Calu3 (cell line): ENCODE results near the gene PPP1R2. TPM values are rescaled to one million over a fixed set of nuclear protein-coding genes. Genes with fewer than 3 reads are reported as not detected.
A peak's percentile ranks its signal among the peaks of the same experiment; 100 is the strongest.
"Not testable (repeated sequence)": the region's sequence is repeated elsewhere in the genome, so short reads cannot be mapped to it uniquely, and the experiment has no call there.

ENCODE experiments used
- Bru-seq: library from RNA; stranded (reverse); fragments of 400-500 nt; gene quantifications from one replicate; lab custom pipeline; 2021; lab: Mats Ljungman, UMichigan
- BruChase-seq, 2 experiments: library from RNA; stranded (reverse); fragments of 400-500 nt; gene quantifications; one replicate each; lab custom pipeline; 2021; lab: Mats Ljungman, UMichigan
- BruUV-seq: library from RNA; stranded (reverse); fragments of 400-500 nt; replicated peaks from 2 replicates; lab custom pipeline; 2021; lab: Mats Ljungman, UMichigan
- CTCF ChIA-PET: fragments of 300-600 bp; sonication (Branson Sonifier 250); formaldehyde crosslinking; loops from one replicate; lab custom pipeline; 2022; ENCODE audit warnings: antibody characterized with exemption; lab: Charles Lee
- DNase-seq: peaks from one replicate; pipeline ENCODE4 v3.0.0; 2022
- H3K27ac Mint-ChIP-seq: one replicate; pipeline ENCODE4 v1.8.0; 2022; ENCODE audit warnings: mixed read lengths; ENCODE audit not compliant: unreplicated experiment
- H3K27me3 Mint-ChIP-seq: one replicate; pipeline ENCODE4 v1.8.0; 2022; ENCODE audit warnings: mixed read lengths; ENCODE audit not compliant: unreplicated experiment
- H3K36me3 Mint-ChIP-seq: one replicate; pipeline ENCODE4 v1.8.0; 2022; ENCODE audit warnings: mild to moderate bottlenecking, moderate library complexity, mixed read lengths; ENCODE audit not compliant: insufficient read depth, unreplicated experiment
- H3K4me1 Mint-ChIP-seq: one replicate; pipeline ENCODE4 v1.8.0; 2022; ENCODE audit warnings: mild to moderate bottlenecking, low read depth, mixed read lengths; ENCODE audit not compliant: unreplicated experiment
- H3K4me3 Mint-ChIP-seq: one replicate; pipeline ENCODE4 v1.8.0; 2022; ENCODE audit warnings: mild to moderate bottlenecking, low read depth, moderate library complexity, mixed read lengths; ENCODE audit not compliant: unreplicated experiment
- H3K9me3 Mint-ChIP-seq: one replicate; pipeline ENCODE4 v1.8.0; 2022; ENCODE audit warnings: low read depth, mixed read lengths; ENCODE audit not compliant: unreplicated experiment
- CTCF ChIP-seq: fragments of 200-600 bp; IDR thresholded peaks from one replicate; pipeline ENCODE4 v1.8.0; 2022; ENCODE audit warnings: antibody characterized with exemption; ENCODE audit not compliant: unreplicated experiment
- intact Hi-C: fragments of 100-400 bp; cut with micrococcal nuclease; formaldehyde crosslinking; loops from one replicate; pipeline ENCODE4 v1.10.0; 2022; ENCODE audit not compliant: unreplicated experiment
- long read RNA-seq: library from polyadenylated mRNA; stranded (forward); transcript quantifications from one replicate; pipeline ENCODE4 v2.0.0, GENCODE V29; 2022
- total RNA-seq: library from RNA; stranded (reverse); gene quantifications from 2 replicates; pipeline ENCODE4 v1.2.3, GENCODE V29; 2022

The PPP1R2 gene
- total RNA-seq (60.6 and 68.2 TPM in 2 replicates), Bru-seq, nascent RNA (percentile 90 among the genes with signal in this experiment), BruChase-seq, experiment 1, labeled RNA remaining after a 6-hour chase (percentile 90 among the genes with signal in this experiment), BruChase-seq, experiment 2, labeled RNA remaining after a 2-hour chase (percentile 82 among the genes with signal in this experiment)
- long read RNA-seq, transcript PPP1R2-206 (6 exons, 3,450 nt) = major isoform, 131 of 150 reads
- long read RNA-seq, partial matches to known transcripts = 0 of 150 reads
- long read RNA-seq, other reads (novel, unspliced or antisense) = 15 of 150 reads

DNA sequence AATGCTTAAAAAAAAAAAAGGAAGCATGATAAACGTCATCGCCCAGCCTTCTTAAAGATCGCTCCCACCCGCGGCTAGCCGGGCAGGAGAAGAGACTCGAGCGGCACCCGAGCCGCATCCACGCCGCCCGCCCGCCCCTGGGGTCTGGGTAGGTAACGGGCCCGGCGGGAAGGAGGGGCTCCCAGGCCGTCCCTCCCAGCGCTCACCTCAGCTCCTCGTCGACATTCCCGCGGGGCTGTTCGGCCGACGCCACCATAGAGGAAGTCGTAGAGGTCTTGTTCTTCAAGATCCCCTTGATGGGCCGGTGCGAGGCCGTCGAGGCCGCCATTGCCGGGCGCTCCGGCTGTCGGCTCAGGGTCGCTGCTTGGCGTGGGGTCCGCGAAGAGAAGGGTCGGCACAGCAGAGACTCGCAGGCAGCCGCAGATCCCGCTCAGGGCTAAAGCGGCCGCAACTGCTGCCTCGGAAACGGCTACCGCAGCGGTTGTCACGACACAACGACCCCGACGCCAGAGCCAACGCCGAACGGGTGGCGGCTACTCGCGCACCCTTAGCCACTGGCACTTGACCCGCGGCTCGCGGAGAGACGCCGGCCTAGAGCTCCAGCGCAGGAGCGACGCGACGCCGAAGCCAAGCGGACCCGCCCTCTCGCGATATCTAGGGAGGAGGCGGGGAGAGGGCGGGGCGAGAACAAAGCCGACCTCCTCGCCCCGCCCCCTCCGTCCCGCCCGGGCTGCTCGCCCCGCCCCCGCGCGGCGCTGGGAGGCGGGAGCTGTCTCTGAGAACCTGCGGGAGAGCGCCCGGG is at the start of gene PPP1R2:
PPP1R2 (minus strand) TSS at position 628 of the 802 bp plus-strand sequence; CDS start at position 328, 300 bp downstream.
- BruUV-seq = no TSS peak

GRCh38 chr3:195591852-195592251 is 48.7 kb upstream of the PPP1R2 start:
- CTCF ChIA-PET = no interaction called here
- intact Hi-C loops = no loop called here
- BruUV-seq = no TSS peak
- H3K4me1 Mint-ChIP-seq = no peaks in the 10 kb centered on the region
- H3K4me3 Mint-ChIP-seq = no peak overlapping the region
- H3K36me3 Mint-ChIP-seq = no peaks in the 10 kb centered on the region
- DNase-seq = no peak
- no peak overlapping the region for H3K27ac Mint-ChIP-seq
- no peak for TF ChIP-seq CTCF
- H3K27me3 Mint-ChIP-seq = peaks cover 15% of the 10 kb centered on the region
- H3K9me3 Mint-ChIP-seq = no peaks in the 10 kb centered on the region

More for the DNA sequence above, at the start of gene PPP1R2:
- Mint-ChIP-seq H3K4me1 (peaks cover 58% of the 10 kb centered on the region), H3K27ac (peak within 1 kb of the TSS; percentile 53), H3K27me3 (peaks cover 10% of the 10 kb centered on the region), H3K36me3 (peaks cover 37% of the 10 kb centered on the region), H3K4me3 (peak within 1 kb of the TSS; percentile 87), H3K9me3 (no peaks in the 10 kb centered on the region)
- DNase-seq = peak; percentile 98
- no peak for TF ChIP-seq CTCF
- CTCF ChIA-PET = interaction anchor here (0.7 to 2.2 kb wide), 6 partner anchors 41 to 871 kb away, joined by 3 to 18 read pairs (median 4); partner anchors contain the start of genes ACAP2, APOD, LSG1 and XXYLT1
- intact Hi-C loops = no loop called here

DNA sequence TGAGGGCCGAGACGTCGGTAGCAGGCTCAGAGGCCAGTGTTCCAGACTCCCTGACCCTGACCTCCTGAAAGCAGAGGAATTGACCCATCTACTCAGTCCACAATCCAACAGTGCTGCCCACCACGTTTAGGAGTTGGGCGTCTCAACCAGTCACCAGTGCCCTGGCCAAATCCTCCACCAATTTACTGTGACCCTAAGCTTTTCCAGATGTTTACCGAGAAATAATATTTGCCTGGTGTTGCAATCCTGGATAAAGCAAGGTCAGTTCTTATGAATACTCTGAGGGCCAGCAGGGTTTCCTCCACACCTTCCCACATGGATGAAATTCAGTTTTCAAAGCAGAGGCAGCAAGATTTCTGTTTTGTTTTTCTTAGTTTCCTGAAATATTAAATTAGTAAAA is 48.1 kb upstream of the PPP1R2 start:
- Mint-ChIP-seq H3K9me3 (no peaks in the 10 kb centered on the region), H3K4me1 (no peaks in the 10 kb centered on the region), H3K27me3 (peaks cover 9% of the 10 kb centered on the region), H3K27ac (no peak overlapping the region), H3K36me3 (no peaks in the 10 kb centered on the region), H3K4me3 (no peak overlapping the region)
- no TSS peak for BruUV-seq
- no peak for DNase-seq
- intact Hi-C loops = no loop called here
- CTCF ChIA-PET = no interaction called here
- no peak for TF ChIP-seq CTCF

GRCh38 chr3:195590381-195590780 is 47.3 kb upstream of the PPP1R2 start:
- H3K9me3 Mint-ChIP-seq, H3K4me1 Mint-ChIP-seq, H3K27ac Mint-ChIP-seq, H3K36me3 Mint-ChIP-seq, DNase-seq, H3K27me3 Mint-ChIP-seq, CTCF ChIA-PET, H3K4me3 Mint-ChIP-seq, BruUV-seq, intact Hi-C loops: not testable (repeated sequence)

GRCh38 chr3:195589796-195590195 is 46.7 kb upstream of the PPP1R2 start:
- H3K9me3 Mint-ChIP-seq, DNase-seq, H3K4me1 Mint-ChIP-seq, H3K36me3 Mint-ChIP-seq, H3K27ac Mint-ChIP-seq, CTCF ChIA-PET, BruUV-seq, H3K27me3 Mint-ChIP-seq, H3K4me3 Mint-ChIP-seq, intact Hi-C loops: not testable (repeated sequence)
